Gastrocnemius medialis (tissue), 4 donors: ENCODE results near the gene CALN1. TPM values are rescaled to one million over a fixed set of nuclear protein-coding genes. Genes with fewer than 3 reads are reported as not detected.

Experiments
- ATAC-seq, 2 donors: fragments of 150-250 bp; one replicate each; pipeline ENCODE4 v1.9.1; 2016
- DNase-seq, 2 donors: peaks; one replicate each; pipeline ENCODE4 v3.0.0-alpha.2; 2019
- H3K27ac ChIP-seq, 4 donors: fragments of 200-600 bp; sonication (generic); 1 replicate in 1 of 4; 2 replicates in 3 of 4; pipeline ENCODE4 v1.5.1; 2016 to 2018; ENCODE audit warnings: mild to moderate bottlenecking in 2 of 4, moderate library complexity in 1 of 4
- H3K27me3 ChIP-seq, 3 donors: fragments of 200-600 bp; sonication (generic) in 2 of 3; 1 replicate in 1 of 3; 2 replicates in 2 of 3; pipeline versions ENCODE4 v1.5.1 to v1.6.0; 2016 to 2019; ENCODE audit warnings: mild to moderate bottlenecking in 1 of 3, moderate library complexity in 1 of 3
- H3K36me3 ChIP-seq, 2 donors: fragments of 200-600 bp; sonication (generic) in 1 of 2; one replicate each; pipeline ENCODE4 v1.5.1; 2017 to 2018
- H3K4me1 ChIP-seq, 2 donors: fragments of 200-600 bp; sonication (generic) in 1 of 2; one replicate each; pipeline ENCODE4 v1.5.1; 2016 to 2017; ENCODE audit warnings: mild to moderate bottlenecking in 2 of 2
- H3K4me3 ChIP-seq, 4 donors: fragments of 200-600 bp; sonication (generic) in 3 of 4; 1 replicate in 1 of 4; 2 replicates in 3 of 4; pipeline ENCODE4 v1.5.1; 2016 to 2019; ENCODE audit warnings: mild to moderate bottlenecking in 2 of 4
- H3K9me3 ChIP-seq, 3 donors: fragments of 200-600 bp; sonication (generic) in 2 of 3; 1 replicate in 1 of 3; 2 replicates in 2 of 3; pipeline ENCODE4 v1.5.1; 2016 to 2019
- POLR2A ChIP-seq, 2 donors: fragments of 450-650 bp; IDR thresholded peaks; one replicate each; pipeline ENCODE4 v1.6.1; 2017; ENCODE audit warnings: antibody characterized with exemption in 2 of 2, mild to moderate bottlenecking in 2 of 2, moderate library complexity in 2 of 2
- in situ Hi-C, 4 donors: fragments of 200-750 bp; cut with MboI; loops; one replicate each; pipeline versions ENCODE4 v1.15.0 to v1.8.0; 2017; ENCODE audit warnings: low sequenced_read_pairs in 4 of 4
- intact Hi-C: fragments of 100-400 bp; cut with DNase I; formaldehyde crosslinking; loops from one replicate; pipeline ENCODE4 v1.15.1; 2023; ENCODE audit warnings: low total_unique reads
- total RNA-seq, 4 donors: library from RNA; depleted of rRNA; stranded (reverse); fragments of >200 nt; gene quantifications; one replicate each; pipeline versions ENCODE4 v1.1.0 to v1.2.3, GENCODE V29; 2016
- TF ChIP-seq, protein P1 (sequence below), 5 experiments: fragments of 450-650 bp in 3 of 5; fragments of 200-600 bp in 2 of 5; sonication (generic) in 2 of 5; IDR thresholded peaks in 4 of 5; conservative IDR thresholded peaks in 1 of 5; 1 replicate in 4 of 5; 2 replicates in 1 of 5; pipeline ENCODE4 v1.5.1; 2016 to 2019; ENCODE audit warnings: antibody characterized with exemption in 5 of 5, mild to moderate bottlenecking in 3 of 5, moderate library complexity in 3 of 5

Gene CALN1
- total RNA-seq, 4 donors from 2014 or later: not detected

DNA sequence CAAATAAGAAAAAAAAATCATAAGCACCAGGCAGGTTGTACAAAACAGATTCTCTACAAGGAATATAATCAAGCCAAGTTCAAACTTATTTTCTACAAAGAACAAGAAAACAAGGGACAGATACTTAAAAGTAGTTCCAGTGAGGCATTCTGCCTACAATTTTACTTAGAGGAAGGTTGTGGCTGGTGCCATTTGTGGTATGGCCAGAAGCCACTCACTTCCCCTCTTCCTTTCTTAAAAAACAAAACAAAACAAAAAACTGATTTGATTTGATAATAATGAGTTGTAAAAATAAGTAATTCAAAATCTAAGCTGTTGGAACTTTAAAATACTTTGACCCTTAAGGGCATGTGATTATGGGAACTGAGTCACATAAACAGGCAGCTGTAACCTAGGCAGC lies 420.6 kb downstream of the CALN1 start:
- H3K27me3 ChIP-seq: no peaks in the 10 kb centered on the region
- H3K4me1 ChIP-seq: no peaks in the 10 kb centered on the region
- no peaks in the 10 kb centered on the region for H3K9me3 ChIP-seq
- no peak overlapping the region for H3K27ac ChIP-seq
- DNase-seq (no peak), ATAC-seq (no peak)
- TF ChIP-seq POLR2A (IDR thresholded peaks at IDR 0.05): no peak
- TF ChIP-seq, protein P1, sequence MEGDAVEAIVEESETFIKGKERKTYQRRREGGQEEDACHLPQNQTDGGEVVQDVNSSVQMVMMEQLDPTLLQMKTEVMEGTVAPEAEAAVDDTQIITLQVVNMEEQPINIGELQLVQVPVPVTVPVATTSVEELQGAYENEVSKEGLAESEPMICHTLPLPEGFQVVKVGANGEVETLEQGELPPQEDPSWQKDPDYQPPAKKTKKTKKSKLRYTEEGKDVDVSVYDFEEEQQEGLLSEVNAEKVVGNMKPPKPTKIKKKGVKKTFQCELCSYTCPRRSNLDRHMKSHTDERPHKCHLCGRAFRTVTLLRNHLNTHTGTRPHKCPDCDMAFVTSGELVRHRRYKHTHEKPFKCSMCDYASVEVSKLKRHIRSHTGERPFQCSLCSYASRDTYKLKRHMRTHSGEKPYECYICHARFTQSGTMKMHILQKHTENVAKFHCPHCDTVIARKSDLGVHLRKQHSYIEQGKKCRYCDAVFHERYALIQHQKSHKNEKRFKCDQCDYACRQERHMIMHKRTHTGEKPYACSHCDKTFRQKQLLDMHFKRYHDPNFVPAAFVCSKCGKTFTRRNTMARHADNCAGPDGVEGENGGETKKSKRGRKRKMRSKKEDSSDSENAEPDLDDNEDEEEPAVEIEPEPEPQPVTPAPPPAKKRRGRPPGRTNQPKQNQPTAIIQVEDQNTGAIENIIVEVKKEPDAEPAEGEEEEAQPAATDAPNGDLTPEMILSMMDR (IDR thresholded peaks at IDR 0.05 in 4 of 5, conservative IDR thresholded peaks at IDR 0.05 in 1 of 5): no peak
- in situ Hi-C loops: no loop called here
- intact Hi-C loops: no loop called here
- no peaks in the 10 kb centered on the region for H3K36me3 ChIP-seq
- H3K4me3 ChIP-seq: no peak overlapping the region

DNA sequence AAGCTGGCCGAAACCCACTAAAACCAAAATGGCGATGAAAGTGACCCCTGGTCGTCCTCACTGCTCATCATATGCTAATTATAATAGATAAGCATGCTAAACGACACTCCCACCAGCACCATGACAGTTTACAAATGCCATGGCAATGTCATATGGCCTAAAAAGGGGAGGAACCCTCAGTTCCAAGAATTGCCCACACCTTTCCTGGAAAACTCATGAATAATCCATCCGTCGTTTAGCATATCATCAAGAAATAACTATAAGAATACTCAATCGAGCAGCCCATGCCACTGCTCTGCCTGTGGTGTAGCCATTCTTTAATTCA lies 422.0 kb downstream of the CALN1 start:
- Histone ChIP-seq H3K27me3 (no peaks in the 10 kb centered on the region), H3K27ac (no peak overlapping the region), H3K4me3 (no peak overlapping the region), H3K4me1 (no peaks in the 10 kb centered on the region), H3K36me3 (no peaks in the 10 kb centered on the region), H3K9me3 (no peaks in the 10 kb centered on the region)
- intact Hi-C loops (no loop called here), in situ Hi-C loops (no loop called here)
- TF ChIP-seq POLR2A (IDR thresholded peaks at IDR 0.05): no peak
- TF ChIP-seq, protein P1 (IDR thresholded peaks at IDR 0.05 in 4 of 5, conservative IDR thresholded peaks at IDR 0.05 in 1 of 5): no peak
- no peak for ATAC-seq
- DNase-seq: no peak

DNA sequence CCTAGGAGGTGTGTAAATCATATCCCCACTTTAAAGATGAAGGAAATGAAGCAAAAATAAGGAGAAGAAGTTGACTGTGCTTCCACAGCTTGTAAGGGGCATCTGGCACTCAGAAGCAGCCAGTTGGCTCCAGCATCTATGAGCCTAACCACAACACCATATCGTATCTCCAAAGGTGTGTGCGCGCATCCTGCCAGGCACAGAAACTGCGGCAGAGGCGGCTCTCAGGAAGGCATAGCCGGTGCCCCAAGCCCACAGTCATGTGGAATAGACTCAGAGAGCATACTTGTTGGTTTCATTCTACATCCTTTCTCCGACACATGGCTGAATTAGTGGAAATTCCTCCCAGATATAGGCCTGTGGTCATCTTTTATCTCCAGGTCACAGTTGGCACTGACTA lies 423.9 kb downstream of the CALN1 start:
- TF ChIP-seq, protein P1 (IDR thresholded peaks at IDR 0.05 in 4 of 5, conservative IDR thresholded peaks at IDR 0.05 in 1 of 5): no peak
- TF ChIP-seq POLR2A (IDR thresholded peaks at IDR 0.05): no peak
- H3K9me3 ChIP-seq: no peaks in the 10 kb centered on the region
- no peaks in the 10 kb centered on the region for H3K27me3 ChIP-seq
- in situ Hi-C loops: no loop called here
- DNase-seq (no peak), ATAC-seq (no peak)
- no peak overlapping the region for H3K27ac ChIP-seq
- no peak overlapping the region for H3K4me3 ChIP-seq
- H3K4me1 ChIP-seq: no peaks in the 10 kb centered on the region
- intact Hi-C loops: no loop called here
- H3K36me3 ChIP-seq: no peaks in the 10 kb centered on the region

DNA sequence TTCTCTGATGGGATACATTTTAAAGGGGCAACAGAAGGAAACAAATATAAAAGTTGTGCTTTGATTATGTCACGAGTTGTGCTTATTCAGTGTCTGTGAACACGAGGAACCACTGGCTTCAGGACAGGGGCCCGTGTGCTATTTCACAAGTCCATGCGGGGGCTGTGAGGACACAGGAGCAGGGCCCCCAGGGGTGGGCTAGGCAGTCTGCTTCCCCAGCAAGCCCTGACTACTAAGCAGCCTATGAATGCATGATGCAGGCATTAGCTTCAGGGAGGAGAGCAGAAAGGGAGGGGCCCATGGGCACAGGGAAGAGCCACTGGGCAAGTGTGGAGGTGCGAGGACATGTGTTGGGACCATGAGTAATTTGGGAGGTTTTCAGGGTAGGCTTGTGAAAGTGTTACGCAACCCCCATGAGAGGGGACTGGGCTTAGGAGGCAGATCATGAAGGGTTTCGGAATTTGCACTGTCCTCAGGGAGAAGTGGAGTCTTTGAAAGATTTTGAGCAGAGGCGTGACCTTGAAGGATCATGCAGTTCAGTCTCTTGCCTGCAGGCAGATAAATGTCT lies 424.9 kb downstream of the CALN1 start:
- intact Hi-C loops (no loop called here), in situ Hi-C loops (no loop called here)
- H3K27me3 ChIP-seq: no peaks in the 10 kb centered on the region
- no peak for TF ChIP-seq POLR2A (IDR thresholded peaks at IDR 0.05)
- TF ChIP-seq, protein P1 (IDR thresholded peaks at IDR 0.05 in 4 of 5, conservative IDR thresholded peaks at IDR 0.05 in 1 of 5): no peak
- H3K27ac ChIP-seq: no peak overlapping the region
- no peak for DNase-seq
- H3K36me3 ChIP-seq: no peaks in the 10 kb centered on the region
- no peak overlapping the region for H3K4me3 ChIP-seq
- no peak for ATAC-seq
- H3K9me3 ChIP-seq: no peaks in the 10 kb centered on the region
- H3K4me1 ChIP-seq: no peaks in the 10 kb centered on the region

DNA sequence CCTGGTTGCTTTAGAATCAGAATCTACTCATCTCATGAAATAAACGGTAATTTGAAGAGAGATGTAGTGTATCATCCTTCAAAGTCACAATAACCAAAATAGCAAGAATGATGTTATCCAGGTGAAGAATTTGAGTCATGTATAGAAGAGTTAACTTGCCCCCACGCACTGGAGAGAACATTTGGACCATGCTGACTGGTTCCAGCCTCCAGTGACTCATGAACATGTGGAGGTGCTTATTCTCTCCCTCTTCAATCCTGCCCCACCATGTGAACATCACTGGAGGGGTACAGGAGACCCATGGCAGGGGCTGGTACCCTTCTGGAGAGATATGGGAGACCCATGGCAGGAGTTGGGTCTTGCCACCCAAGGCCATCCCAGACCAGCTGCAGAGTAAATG lies 427.8 kb downstream of the CALN1 start:
- TF ChIP-seq, protein P1 (IDR thresholded peaks at IDR 0.05 in 4 of 5, conservative IDR thresholded peaks at IDR 0.05 in 1 of 5): no peak
- TF ChIP-seq POLR2A (IDR thresholded peaks at IDR 0.05): no peak
- Histone ChIP-seq H3K27me3 (no peaks in the 10 kb centered on the region), H3K4me3 (no peak overlapping the region), H3K27ac (no peak overlapping the region), H3K4me1 (no peaks in the 10 kb centered on the region), H3K9me3 (no peaks in the 10 kb centered on the region), H3K36me3 (no peaks in the 10 kb centered on the region)
- no peak for DNase-seq
- ATAC-seq: no peak
- in situ Hi-C loops (no loop called here), intact Hi-C loops (no loop called here)
